Stimulated activated CD4-positive, alpha-beta T cell treated with anti-CD3 and anti-CD28 coated beads, Interleukin-4, amount 100 ng/mL, for 24 hours (primary cell): ENCODE data around the gene GGACT.
"Not testable (repeated sequence)": the region's sequence is repeated elsewhere in the genome, so short reads cannot be mapped to it uniquely, and the experiment has no call there.

ENCODE experiments used
- DNase-seq: peaks from one replicate; pipeline ENCODE4 v3.0.0-alpha.2; 2020

Gene GGACT

DNA sequence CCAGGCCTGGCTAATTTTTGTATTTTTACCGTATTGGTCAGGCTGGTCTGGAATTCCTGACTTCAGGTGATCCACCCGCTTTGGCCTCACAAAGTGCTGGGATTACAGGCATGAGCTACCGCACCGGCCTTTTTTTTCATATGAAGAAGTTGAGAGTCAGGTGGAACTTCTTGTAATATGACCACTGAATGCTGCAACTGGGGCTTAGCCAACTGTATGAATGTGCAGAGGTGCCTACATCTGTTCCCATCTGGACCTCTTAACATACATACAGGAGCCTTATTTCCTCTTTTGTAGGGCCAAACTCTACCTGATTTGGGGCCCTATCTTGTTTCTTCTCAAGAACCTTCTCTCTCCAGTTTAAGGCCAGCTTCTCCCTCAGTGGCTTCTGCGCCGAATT is 11.9 kb upstream of the GGACT start:
- DNase-seq: no peak

DNA sequence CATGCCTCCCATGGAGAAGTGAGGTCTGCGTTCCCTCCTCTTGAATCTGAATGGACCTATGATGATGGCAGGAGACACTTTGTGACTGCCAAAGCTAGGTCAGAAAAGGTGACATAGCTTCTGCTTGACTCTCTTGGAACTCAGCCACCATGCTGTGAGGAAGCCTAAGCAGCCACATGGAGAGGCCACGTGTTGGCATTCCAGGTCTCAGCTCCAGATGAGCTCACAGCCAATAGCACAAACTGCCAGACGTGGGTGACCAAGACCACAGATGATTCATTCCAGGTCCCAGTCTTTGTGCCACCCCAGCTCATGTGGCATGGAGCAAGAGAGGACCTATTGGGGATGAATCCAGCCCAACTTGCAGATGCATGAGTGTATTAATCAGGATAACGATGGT is 8.7 kb upstream of the GGACT start:
- no peak for DNase-seq

DNA sequence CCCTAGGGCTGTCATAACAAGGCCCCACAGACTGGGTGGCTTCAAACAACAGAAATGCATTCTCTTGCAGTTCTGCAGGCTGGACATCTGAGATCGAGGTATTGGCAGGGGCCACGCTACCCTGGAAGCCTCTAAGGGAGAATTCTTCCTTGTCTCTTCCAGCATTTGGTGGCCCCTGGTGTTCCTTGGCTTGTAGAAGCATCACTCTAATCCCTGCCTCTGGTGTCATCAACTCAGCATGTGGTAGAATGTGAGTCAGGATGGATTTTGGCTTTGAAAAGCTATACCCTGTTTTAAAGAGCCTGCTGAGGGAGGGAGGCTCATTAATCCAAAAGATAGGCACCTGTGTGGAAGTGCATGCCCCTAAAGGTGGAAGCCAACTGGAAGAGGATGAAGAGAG is 7.9 kb upstream of the GGACT start:
- no peak for DNase-seq

DNA sequence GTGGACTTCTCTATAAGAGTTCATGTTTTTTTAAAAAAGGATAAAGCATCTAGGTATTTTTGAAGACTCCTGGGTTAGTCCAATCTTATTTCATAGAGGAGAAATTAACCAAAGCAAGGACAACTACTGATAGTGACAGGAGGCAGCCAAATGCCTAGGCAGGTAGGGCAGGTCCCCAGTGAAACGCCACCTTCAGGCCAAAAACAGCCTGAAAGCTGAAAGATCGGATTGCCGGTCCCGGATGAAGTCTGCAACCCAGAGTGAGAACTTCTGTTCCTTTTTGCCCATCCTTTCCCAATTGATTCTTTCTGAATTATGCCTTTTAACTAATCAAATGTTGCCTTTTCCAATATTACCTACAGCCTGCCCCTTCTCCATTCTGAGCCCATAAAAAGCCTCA is 6.1 kb upstream of the GGACT start:
- DNase-seq: no peak

DNA sequence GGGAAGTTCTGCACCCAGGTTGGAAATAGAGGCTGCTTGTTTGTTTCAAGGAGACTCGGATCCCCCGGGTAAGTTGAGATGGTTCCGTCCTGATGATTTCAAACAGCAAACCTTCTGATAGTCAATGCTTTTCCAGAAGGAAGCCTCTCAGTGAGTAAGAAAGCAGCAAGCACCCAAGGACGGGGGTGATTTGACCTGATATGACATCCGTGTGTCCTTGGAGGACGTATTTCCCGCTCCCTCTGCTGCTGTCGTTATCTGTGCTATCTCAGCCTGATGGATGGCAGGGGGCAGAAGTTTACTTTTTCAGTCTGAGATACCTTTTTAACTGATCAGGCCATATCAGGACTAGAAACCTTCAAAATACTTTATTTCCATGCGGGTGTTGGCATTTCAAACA is 5.7 kb upstream of the GGACT start:
- no peak for DNase-seq

DNA sequence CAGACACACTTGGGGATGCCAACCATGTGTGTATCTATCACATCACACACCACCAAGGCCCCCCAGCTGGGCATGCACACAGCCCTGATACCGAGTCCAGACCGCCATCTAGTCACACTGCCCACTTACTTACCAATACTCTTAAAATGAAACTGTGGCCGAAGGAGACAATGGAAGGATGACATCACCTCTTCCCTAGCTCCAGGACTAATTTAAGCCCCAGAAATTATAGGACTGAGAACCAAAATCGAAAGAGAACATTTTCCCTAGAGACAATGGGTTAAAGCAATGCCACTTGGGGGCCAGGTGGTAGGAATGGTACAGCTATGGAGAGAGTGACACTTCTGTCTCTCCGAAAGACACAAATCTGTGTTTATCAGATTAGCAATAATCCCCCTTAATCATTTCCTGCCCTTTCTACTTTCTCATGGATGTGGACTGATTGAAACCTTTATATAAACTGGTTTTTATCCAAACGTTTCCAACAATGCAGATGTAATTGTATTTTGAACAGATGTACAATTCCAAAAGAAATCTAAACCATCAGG is 663 bp upstream of the GGACT start:
- DNase-seq: no peak

DNA sequence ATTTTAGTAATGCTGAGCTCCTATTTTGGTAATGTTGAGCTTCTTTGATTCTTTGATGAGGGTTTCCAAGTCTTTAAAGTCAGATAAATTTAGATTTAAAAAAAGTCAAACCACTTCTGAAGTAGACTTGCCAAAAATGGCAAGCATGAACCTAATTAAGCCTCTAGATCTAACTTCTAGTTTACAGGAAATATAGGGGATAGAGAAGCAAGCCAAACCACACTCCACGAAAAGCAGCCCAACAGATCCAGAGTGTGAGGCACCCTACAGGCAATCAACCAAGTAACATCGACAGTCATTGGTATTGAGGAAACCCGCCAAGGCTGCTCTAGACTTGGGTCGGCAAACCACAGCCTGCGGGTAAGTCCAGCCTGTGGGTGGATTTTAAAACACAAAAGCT is 3.7 kb downstream of the GGACT start:
- no peak for DNase-seq

DNA sequence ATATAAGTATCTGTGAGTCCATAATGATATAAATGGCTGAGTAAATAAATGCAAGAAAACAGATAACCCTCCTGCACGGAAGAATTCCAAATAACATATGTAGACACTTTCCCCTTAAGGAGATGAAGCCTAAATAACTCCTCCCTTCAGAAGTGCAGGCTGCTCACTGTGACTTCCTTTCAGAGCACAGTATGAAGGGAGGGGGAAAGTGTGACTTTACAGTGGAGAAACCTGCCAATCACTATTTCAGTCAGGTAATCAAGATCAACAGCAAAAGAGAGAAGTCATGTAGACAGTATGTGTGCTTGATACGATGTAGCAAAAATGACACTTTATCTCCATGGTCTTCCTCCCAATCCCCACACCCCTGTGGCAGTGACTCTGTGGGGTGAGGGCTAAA is 7.1 kb downstream of the GGACT start:
- DNase-seq: no peak

DNA sequence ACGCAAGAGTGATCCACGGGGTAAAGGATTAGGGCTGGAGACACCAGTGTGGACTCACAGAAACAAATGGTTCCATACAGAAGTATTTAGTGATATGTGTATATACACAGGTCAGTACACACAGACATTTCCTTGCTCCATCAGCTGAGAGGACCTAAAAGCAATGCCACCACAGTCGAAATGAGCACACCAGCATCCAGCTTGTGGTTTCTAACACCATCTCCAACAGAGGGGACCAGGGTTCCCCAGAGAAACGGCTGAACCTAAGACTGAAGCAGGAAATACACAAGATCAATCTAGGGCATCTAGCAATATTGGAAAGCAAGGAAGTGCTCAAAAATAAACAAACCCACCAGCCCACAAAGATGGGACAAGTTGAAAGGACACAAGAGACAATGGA is 7.6 kb downstream of the GGACT start:
- no peak for DNase-seq

DNA sequence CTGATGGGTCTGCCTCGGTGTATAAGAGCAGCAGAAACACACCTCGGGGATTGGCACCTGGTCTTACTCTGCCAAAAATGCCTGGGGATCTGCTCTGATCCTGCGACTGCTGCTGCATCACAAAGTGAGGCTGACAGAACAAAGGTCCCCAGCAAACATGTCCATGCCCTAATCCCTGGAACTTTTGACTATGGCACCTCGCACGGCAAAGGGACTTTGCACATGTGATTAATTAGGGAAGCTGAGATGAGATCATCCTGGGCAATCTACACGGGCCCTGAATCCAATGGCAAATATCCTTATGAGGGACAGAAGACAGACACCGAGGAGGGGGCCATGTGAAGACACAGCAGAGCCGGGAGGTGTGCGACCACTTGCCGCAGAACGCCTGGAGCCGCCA is 8.5 kb downstream of the GGACT start:
- no peak for DNase-seq

DNA sequence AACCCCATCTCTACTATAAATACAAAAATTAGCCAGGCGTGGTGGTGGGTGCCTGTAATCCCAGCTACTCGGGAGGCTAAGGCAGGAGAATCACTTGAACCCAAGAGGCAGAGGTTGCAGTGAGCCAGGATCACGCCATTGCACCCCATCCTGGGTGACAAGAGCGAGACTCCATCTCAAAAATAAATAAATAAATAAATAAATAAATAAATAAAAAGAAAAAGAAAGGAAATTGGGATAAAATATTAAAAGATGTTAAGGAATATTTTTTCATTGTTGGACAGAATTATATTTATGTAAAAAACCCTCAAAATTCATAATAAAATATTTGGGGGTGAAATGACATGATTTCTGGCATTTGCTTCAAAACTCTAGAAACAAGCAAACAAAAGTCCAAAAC is 11.3 kb downstream of the GGACT start:
- DNase-seq: not testable (repeated sequence)

DNA sequence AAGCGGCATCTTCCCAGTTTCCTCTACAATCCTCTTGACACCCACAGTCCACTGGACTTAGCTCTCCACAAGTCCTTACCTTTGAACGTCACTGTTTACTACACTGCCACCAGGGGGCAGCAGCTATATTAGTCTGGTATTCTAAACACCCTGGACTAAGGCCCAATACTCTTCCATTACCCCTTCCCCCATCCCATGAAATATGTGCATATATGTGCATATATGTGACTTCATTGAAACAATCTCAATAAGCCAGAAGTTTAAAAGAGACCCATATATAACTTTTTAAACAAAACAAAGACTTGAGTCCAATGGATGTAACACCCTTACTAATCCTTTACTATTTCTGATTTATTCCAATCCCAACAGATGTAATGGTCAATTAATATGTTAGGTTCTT is 15.5 kb downstream of the GGACT start:
- peak; percentile 79 for DNase-seq

DNA sequence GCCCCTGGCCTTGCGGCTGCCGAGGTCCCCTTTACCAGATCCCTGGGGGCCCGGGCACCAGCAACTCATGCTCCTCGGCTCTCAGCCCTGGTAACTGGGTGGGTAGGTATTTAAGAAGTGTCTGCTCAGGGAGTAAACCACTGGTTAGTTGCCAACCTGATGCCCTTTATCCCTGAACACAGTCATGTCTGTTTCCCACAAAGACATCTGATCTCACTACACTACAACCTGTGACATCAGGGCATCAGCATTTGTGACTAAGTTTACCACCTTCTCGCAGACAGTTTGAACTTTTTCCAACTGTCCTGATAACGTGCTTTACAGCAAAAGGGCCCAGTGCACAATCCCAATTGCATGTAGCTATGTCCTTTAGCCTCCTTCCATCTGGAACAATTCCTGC is 22.0 kb downstream of the GGACT start:
- no peak for DNase-seq

DNA sequence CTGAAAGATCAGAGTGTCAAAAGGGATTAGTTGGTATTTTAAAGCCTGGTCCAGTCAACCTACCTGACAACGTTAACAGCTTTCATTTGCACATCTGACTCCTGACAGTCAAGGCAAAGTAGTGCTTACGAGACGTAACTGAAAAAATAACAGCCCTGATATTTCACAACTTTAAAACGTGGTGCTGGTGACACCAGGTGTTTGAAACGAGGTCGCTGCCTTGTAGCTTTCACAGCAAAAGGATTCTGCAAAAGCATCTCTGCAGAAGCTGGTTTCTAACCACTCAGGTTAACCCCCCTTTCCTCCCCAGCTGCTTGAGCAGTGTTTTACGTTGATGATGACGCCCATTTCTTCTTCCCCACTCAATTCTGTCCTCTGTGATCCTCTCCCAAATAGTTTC is 23.3 kb downstream of the GGACT start:
- DNase-seq: no peak

DNA sequence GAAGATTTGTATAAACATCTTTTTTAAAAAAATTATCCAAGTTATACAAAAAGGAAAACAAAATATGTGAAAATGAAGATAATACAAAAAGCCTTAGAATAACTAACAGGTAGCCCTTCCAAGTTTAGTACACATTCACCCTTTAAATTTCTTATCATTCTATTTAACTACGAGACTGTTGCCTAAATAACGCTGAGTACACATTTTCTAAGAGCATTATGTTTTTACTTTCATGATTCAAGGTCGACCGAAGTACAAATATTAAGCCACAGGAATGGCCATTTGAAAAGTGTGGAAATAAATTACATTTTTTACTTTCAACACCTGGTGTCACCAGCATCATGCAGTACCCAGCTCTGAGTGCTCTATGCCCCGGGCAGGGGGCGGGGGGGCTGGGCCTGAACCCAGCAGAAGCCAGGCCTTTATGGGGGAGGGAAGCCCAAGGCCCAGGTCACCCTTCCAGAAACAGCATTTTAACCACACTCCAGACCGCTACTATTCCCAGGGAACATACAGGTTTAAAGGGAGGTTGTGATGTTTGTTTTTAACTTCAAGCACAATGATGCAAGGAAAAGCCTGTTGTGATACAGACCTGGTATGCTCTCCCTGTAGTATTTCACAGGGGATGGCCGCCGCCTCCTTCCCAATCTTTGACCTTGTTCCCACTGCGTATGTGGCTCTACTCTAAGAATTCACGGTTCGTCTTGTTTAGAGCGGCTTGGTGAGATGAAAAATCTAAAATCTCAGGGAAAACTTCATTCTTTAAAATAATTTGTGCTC is 24.0 kb downstream of the GGACT start:
- DNase-seq: no peak

DNA sequence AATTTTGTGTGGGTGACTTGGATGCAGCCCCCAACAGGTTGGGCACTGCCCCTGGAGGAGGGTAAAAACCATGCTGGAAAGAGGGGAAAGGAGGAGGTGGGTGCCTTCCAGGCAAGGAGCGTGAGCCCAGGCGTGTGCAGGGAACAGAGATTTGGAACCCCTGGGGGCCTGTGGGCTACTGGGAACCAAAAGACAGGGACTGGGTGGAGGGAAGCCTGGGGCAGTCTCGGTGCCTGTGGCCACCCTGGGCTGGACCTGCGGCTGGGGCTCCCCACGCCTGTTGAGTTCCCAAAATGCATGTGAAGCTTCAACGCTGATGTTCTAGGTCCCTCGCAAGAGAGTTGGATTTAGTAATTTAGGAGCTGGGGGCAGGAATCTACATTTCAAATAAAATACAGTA is 24.8 kb downstream of the GGACT start:
- no peak for DNase-seq

DNA sequence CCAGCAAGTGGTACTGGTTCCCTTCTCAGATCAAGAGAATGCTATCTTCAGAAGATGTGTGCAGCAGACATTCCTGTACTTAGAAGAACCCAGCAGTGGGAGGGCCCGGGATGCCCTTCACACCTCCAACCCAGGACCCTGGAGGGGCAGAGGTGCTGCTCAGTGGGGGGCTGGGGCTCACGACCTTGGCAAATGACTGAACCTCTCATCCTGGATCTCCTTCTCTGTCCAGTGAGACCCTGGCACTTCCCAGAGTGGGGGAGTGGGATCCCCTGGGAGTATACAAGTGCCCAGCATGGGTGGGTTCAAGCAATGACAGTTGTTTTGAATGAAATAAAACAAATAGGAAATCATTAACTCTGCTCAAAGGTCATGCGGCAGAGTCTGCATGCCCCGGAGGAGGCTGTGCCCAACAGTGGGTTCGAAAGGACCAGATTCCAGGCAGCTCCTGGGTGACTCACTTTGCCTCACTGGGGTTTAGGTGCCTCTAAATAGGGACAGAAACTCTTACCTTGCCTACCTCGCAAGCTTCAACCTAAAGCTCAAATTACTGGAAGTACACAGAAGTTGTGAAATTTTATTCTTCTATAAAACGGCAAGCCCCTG is 26.9 kb downstream of the GGACT start:
- DNase-seq: no peak

DNA sequence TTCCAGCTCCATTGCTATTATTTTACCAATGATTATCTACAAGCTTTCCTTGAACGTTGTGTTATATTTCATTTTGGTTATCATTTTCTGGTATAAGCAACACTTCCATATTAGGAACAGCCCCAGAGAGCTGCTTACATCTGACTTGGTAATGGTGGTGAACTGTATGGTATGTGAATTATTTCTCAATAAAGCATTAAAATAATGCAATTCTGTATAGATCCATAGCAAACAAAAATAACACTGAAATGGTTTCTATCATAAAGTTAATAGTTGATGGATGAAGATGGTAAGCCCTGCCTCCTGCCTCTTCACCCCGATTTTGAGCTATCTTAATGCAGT is 27.5 kb downstream of the GGACT start:
- DNase-seq: no peak

DNA sequence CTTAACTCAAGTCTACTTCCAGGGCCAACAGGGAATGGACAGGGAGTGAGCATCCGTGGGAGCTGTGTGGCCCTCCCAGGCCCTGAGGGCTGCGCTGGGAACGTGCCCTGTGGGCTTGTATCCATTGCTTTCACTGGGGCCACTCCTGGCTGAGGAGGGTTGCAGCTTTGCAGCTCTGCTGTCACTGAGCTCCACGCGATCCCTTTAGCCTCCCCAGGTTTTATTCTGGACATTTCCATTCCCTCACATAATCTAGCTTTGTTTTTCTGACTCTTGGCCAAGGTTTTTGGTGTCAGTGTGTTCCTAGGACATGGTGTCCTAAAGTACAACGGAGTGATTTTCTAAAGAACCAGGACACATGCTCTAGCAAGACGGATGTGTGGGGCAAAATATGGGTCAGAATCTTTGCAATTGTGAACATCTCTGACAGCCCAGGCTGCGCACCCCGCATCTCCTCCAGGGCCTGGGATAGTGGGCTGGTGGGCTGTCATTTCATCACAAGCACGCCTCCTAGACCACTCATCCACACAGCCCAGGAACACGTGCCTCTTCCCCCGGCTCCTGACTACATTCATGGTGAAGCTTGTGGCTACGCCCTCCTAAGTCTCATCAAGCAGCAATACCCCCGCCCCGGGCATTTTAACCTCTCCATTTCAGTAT is 28.0 kb downstream of the GGACT start:
- DNase-seq: no peak

DNA sequence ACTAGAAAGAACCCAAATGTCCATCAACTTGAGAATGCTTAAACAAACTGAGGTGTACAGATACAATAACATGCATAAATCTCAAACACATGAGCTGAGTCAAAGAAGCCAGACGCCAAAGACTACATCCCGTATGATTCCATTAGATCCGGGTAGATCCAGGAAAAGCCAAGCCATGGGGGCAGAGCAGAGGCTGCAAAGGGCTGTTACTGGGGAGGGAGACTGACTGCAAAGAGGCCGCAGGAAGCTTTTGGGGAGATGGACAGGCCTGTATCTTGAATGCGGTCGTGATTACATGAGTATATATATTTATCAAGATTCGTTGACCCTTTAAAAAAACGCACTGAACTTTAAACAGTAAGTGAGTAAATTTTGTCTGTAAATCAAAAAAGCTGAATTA is 28.7 kb downstream of the GGACT start:
- no peak for DNase-seq

DNA sequence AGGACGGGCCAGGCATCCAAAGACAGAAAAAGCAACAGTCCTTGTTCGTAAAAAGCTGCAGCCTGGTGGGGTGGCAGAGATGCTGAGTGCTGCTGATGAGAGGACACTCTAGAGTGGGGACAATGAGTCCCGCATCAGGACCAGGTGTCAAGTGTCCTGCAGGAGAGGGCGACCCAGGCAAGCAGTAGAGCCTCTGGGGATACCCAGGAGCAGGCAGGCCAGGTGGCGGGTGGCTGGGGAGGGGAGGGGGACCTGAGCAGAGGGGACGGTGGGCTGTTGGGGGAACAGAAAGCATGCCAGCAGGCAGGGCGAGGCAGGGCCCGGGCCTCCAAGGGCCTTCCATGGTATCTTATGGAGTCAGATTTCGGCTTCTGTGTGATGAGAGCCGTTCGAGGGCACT is 35.8 kb downstream of the GGACT start:
- no peak for DNase-seq

DNA sequence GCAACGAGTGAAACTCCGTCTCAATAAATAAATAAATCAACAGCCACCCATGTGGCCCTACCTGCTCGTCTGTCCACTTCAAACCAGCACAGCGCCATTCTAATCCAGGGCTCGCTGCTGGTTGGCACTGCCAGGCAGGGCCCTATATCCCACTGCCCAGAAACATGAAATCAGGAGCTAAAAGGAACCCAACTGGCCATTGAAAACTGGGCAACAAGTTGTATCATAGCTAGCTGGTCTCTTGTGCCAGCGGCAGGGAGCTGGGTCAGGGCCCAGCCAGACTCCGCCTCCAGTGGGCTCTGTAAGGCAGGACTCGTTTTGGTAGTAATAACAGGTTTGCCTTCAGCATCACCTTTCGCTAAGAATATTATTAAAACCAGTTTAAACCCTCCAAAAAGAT is 39.3 kb downstream of the GGACT start:
- no peak for DNase-seq

DNA sequence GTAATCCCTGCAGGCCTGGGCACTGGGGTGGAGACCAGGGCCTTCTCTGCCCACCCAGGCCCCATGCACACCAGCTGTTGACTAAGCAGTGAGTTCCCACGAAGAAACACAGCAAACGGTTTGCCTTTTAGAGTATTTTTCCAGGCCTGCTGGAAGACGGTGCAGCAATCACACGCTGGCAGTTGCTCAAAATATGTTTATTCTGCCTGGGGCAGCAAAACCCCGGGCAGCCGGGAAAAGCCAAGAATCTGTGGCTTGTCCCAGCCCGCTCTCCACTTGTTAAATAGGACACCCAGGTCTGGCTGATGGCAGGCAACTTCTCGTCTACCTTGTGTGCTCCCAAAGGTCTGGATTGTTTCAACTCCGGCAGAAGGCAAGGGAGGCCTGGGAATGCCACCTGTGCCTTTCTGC is 40.8 kb downstream of the GGACT start:
- no peak for DNase-seq

DNA sequence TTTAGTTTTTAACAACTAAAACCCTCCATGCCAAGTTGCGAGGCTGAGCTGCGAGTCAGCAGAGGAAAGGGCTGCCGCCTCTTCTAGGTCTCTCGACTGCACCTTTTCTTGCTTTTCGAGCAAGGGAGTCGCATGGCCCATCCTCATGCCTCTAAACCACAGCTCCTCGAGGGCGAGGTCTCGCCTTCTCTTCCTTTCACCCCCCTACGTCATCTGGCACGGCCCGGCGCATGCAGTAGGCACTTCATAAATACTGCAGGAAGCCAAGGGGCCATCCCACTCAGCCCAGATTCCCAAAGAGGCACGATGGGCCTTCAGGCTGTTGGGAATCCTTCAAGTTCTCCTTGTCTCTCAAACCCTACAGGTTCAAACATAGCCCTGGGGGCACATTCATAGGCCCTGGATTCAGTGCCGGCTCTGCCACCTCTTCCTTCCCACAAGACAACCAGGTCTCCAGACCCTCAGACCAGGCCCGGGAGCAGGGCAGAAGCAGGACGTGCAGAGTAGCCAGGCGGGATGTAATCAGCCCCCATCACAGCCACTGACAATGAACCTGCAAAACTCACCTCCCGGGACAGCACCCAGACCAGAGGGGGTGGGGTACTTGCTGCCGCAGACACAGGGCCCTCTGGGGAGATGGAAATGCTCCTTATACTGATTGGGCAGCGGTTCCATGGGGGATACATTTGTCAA is 41.7 kb downstream of the GGACT start:
- DNase-seq: no peak
